Measurements from ENCODE around the gene FOXG1. TPM values are rescaled to one million over a fixed set of nuclear protein-coding genes. Genes with fewer than 3 reads are reported as not detected.

The FOXG1 gene
- total RNA-seq, 4 donors from 2014 or later, result 0.11 to 0.13 TPM; not detected in 2

DNA sequence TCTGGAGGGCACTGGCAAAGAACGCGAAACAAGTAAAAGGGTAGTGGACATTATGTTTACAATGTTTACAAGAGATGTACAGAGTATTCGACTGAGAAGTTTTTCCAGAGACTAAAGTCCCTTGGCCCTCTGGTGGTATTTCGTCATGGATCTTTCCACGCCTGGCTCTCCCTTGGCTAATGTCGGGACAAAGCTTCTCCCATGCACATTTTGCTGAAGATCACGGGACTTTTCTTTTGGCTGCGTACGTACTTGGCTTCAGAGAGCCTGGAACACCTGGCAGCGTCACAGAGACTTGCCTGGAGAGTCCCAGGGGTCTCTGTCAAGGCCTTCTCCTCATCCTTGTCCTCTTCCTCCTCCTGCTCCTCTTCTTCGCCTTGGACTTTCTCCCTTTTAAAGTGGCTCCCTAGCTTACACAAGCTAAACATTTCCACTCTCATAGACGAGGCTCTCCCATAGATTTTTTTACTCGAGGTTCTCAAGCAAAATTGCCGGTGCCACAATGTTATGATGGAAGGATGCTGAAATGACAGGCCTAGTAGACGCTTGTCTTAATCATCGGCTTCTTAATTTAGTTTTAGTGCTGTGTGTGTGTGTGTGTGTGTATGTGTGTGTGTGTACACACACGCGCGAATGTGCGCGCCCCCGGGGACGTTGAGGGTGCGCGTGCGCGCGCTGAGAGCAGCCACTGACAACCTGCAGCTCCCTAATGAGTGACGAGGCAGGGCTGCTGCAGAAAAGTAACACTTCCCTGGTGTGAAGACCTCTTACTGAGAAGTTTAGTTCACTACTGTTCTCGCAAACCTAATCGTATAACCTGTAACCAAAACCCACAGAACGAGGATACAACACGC, 4.9 kb upstream of the FOXG1 start:
- Histone ChIP-seq H3K4me3 (replicated peaks in 1 of 3) (no peak overlapping the region), H3K9me3 (no peaks in the 10 kb centered on the region), H3K27me3 (peaks cover 70% of the 10 kb centered on the region), H3K4me1 (peaks cover 11 to 18% of the 10 kb centered on the region in 2 donors), H3K36me3 (no peaks in the 10 kb centered on the region), H3K27ac (no peak overlapping the region)
- DNase-seq, result no peak
- intact Hi-C loops (cut with DNase I), result no loop called here
- 11 to 12% methylated on average over 33 of the region's 33 CpGs for WGBS, 2 donors
- TF ChIP-seq POLR2A (IDR thresholded peaks at IDR 0.05), result no peak
- TF ChIP-seq, protein P1, sequence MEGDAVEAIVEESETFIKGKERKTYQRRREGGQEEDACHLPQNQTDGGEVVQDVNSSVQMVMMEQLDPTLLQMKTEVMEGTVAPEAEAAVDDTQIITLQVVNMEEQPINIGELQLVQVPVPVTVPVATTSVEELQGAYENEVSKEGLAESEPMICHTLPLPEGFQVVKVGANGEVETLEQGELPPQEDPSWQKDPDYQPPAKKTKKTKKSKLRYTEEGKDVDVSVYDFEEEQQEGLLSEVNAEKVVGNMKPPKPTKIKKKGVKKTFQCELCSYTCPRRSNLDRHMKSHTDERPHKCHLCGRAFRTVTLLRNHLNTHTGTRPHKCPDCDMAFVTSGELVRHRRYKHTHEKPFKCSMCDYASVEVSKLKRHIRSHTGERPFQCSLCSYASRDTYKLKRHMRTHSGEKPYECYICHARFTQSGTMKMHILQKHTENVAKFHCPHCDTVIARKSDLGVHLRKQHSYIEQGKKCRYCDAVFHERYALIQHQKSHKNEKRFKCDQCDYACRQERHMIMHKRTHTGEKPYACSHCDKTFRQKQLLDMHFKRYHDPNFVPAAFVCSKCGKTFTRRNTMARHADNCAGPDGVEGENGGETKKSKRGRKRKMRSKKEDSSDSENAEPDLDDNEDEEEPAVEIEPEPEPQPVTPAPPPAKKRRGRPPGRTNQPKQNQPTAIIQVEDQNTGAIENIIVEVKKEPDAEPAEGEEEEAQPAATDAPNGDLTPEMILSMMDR (IDR thresholded peaks at IDR 0.05), result no peak

DNA sequence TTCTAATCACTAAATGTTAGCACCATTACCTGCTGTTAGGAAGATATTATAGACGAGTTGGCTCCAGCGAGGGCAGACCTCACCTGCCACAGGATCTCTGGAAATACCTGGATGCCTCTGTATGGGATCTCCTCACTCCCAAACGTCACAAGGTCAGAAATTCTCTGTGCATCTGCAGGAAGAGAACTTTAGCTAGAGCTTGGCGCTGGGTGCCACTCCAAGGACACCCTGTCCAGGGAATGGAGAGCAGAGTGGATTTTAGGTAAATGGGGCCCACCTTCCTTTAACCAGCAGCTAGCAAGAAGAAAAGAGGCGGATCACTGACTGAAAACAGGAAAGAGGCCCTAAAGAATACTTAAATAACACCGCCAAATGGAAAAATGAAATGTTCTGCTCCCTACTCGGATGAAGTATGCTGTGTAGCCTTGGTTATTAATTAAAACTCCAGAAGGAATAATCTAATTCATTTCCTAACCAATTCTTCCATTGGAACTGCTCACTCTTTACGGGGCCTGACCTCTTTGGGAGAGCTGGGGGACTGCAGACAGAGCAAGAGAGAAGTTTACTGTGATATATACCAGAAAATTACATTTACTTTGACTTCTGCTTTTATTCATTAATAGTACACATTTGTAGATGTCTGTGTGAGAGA, 4.2 kb upstream of the FOXG1 start:
- Histone ChIP-seq H3K27me3 (peaks cover 72% of the 10 kb centered on the region), H3K9me3 (no peaks in the 10 kb centered on the region), H3K4me1 (peaks cover 12 to 20% of the 10 kb centered on the region in 2 donors), H3K27ac (no peak overlapping the region), H3K4me3 (replicated peaks in 1 of 3) (no peak overlapping the region), H3K36me3 (no peaks in the 10 kb centered on the region)
- 13 to 22% methylated on average over 8 of the region's 8 CpGs for WGBS, 2 donors
- TF ChIP-seq POLR2A (IDR thresholded peaks at IDR 0.05), result no peak
- TF ChIP-seq, protein P1 (IDR thresholded peaks at IDR 0.05), result no peak
- no peak for DNase-seq
- intact Hi-C loops (cut with DNase I), result no loop called here

DNA sequence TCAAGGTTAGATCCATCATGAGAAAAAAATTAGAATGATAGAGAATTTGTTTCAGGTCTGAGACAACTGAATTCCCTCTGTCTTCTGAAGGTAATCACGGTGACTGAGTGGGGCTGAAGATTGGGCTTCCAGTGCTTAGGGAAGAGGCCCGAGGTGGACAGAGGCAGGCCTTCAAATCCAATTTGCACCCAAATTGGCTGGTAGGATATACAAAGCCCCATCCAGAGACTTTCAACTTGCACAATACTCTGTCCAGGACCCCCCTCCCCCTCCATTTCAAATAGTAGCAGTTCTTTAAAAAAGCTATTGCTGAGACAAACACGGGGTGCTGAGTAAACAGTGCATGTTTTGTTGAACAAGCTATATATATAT, 3.6 kb upstream of the FOXG1 start:
- Histone ChIP-seq H3K9me3 (no peaks in the 10 kb centered on the region), H3K27me3 (peaks cover 71% of the 10 kb centered on the region), H3K4me1 (peaks cover 12 to 20% of the 10 kb centered on the region in 2 donors), H3K27ac (no peak overlapping the region), H3K36me3 (no peaks in the 10 kb centered on the region), H3K4me3 (replicated peaks in 1 of 3) (no peak overlapping the region)
- no peak for DNase-seq
- 8 to 12% methylated on average over 3 of the region's 3 CpGs for WGBS, 2 donors
- intact Hi-C loops (cut with DNase I), result no loop called here
- TF ChIP-seq, protein P1 (IDR thresholded peaks at IDR 0.05), result no peak
- no peak for TF ChIP-seq POLR2A (IDR thresholded peaks at IDR 0.05)

DNA sequence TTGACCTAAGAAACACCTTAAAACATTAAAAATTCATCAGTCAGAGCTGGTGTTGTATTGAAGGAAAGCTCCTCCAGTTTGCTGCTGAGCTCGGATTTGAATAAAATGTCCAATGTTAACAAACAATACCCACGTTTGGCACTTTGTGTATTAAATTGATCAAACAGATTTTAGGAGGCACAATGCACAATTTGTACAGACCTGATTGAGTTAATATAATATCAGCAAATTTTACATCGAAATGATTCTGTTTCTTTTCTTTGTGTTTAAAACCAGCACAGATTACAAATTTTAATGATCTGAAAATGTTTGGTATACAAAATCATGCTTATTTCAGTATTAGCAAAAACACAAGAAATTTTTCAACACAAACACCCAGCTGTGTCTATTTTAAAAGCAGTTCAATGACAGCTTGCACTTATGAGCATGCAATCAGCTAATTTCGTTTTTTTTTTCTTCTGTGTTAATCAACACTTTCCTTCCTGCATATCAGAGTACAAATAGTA, 2.8 kb upstream of the FOXG1 start:
- 13% methylated on average over 4 of the region's 4 CpGs for WGBS, 2 donors
- DNase-seq, result no peak
- intact Hi-C loops (cut with DNase I), result no loop called here
- Histone ChIP-seq H3K36me3 (no peaks in the 10 kb centered on the region), H3K4me3 (replicated peaks in 1 of 3) (no peak overlapping the region), H3K9me3 (no peaks in the 10 kb centered on the region), H3K27me3 (peaks cover 78% of the 10 kb centered on the region), H3K27ac (no peak overlapping the region), H3K4me1 (peaks cover 12 to 20% of the 10 kb centered on the region in 2 donors)
- no peak for TF ChIP-seq POLR2A (IDR thresholded peaks at IDR 0.05)
- TF ChIP-seq, protein P1 (IDR thresholded peaks at IDR 0.05), result no peak

Measured in thyroid gland (tissue), 4 donors.